ENCODE results near the gene AKT2.

The AKT2 gene

GRCh38 chr19:40208602-40209001, 76.5 kb downstream of the AKT2 start:
- TF ChIP-seq SPI1 (IDR thresholded peaks at IDR 0.05; ENCODE audit: low read depth, low read length), result no peak
- no peak for TF ChIP-seq TAF1 (IDR thresholded peaks at IDR 0.05; ENCODE audit: low read depth, low read length)
- TF ChIP-seq POLR2AphosphoS5 (IDR thresholded peaks at IDR 0.05; ENCODE audit: low read depth, low read length), result no peak
- TF ChIP-seq POLR2A (IDR thresholded peaks at IDR 0.05; ENCODE audit: low read depth, low read length), result no peak
- no peak for TF ChIP-seq PAX5 (IDR thresholded peaks at IDR 0.05; ENCODE audit: insufficient read depth, low read length, severe bottlenecking)
- TF ChIP-seq POU2F2 (IDR thresholded peaks at IDR 0.05; ENCODE audit: low read depth, low read length), result no peak
- DNase-seq (ENCODE audit: insufficient read length, low spot score), result no peak
- FAIRE-seq, result no peak

DNA sequence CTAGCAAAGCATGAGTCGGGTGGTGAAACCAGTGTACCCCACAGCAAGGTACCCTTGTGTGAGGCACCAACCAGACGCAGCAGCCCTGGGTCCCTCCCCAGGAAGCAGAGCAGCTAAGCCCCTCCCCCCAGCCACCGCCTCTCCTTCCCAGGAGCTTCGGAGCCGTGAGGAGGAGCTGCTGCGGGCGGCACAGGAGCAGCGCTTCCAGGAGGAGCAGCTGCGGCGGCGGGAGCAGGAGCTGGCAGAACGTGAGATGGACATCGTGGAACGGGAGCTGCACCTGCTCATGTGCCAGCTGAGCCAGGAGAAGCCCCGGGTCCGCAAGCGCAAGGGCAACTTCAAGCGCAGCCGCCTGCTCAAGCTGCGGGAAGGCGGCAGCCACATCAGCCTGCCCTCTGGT, 79.4 kb downstream of the AKT2 start:
- DNase-seq (ENCODE audit: insufficient read length, low spot score), result no peak

DNA sequence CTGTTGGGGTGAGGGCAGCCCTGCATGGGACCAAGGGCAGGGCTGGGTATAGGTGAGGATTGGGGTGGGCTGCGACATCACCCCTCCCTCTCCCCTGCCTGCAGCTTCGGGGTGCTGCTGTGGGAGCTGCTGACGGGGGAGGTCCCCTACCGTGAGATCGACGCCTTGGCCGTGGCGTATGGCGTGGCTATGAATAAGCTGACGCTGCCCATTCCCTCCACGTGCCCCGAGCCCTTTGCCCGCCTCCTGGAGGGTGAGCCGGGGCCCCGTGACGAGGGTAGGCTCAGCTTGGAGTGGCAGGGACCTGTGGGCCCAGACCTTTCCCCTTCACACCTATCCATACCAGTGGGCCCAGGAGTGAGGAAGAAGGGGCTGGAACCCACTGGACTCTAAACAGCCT, 80.8 kb downstream of the AKT2 start:
- DNase-seq (ENCODE audit: insufficient read length, low spot score) (no peak), FAIRE-seq (no peak)
- TF ChIP-seq POU2F2 (IDR thresholded peaks at IDR 0.05; ENCODE audit: low read depth, low read length), result no peak

More for the DNA sequence above, 79.4 kb downstream of the AKT2 start:
- FAIRE-seq, result no peak
- no peak for TF ChIP-seq TAF1 (IDR thresholded peaks at IDR 0.05; ENCODE audit: low read depth, low read length)
- no peak for TF ChIP-seq SPI1 (IDR thresholded peaks at IDR 0.05; ENCODE audit: low read depth, low read length)
- TF ChIP-seq POLR2A (IDR thresholded peaks at IDR 0.05; ENCODE audit: low read depth, low read length), result no peak
- no peak for TF ChIP-seq POLR2AphosphoS5 (IDR thresholded peaks at IDR 0.05; ENCODE audit: low read depth, low read length)
- no peak for TF ChIP-seq POU2F2 (IDR thresholded peaks at IDR 0.05; ENCODE audit: low read depth, low read length)
- no peak for TF ChIP-seq PAX5 (IDR thresholded peaks at IDR 0.05; ENCODE audit: insufficient read depth, low read length, severe bottlenecking)

- TF ChIP-seq PAX5 (IDR thresholded peaks at IDR 0.05; ENCODE audit: insufficient read depth, low read length, severe bottlenecking) (no peak), POLR2A (IDR thresholded peaks at IDR 0.05; ENCODE audit: low read depth, low read length) (no peak), TAF1 (IDR thresholded peaks at IDR 0.05; ENCODE audit: low read depth, low read length) (no peak), POU2F2 (IDR thresholded peaks at IDR 0.05; ENCODE audit: low read depth, low read length) (no peak), SPI1 (IDR thresholded peaks at IDR 0.05; ENCODE audit: low read depth, low read length) (no peak), POLR2AphosphoS5 (IDR thresholded peaks at IDR 0.05; ENCODE audit: low read depth, low read length) (no peak)
- no peak for FAIRE-seq
- DNase-seq (ENCODE audit: insufficient read length, low spot score), result no peak
These were observed 84.6 kb downstream of the AKT2 start for GRCh38 chr19:40200341-40201099.

GRCh38 chr19:40198272-40198990, 86.7 kb downstream of the AKT2 start:
- TF ChIP-seq POU2F2 (IDR thresholded peaks at IDR 0.05; ENCODE audit: low read depth, low read length) (no peak), POLR2A (IDR thresholded peaks at IDR 0.05; ENCODE audit: low read depth, low read length) (no peak), TAF1 (IDR thresholded peaks at IDR 0.05; ENCODE audit: low read depth, low read length) (no peak), SPI1 (IDR thresholded peaks at IDR 0.05; ENCODE audit: low read depth, low read length) (no peak), POLR2AphosphoS5 (IDR thresholded peaks at IDR 0.05; ENCODE audit: low read depth, low read length) (no peak), PAX5 (IDR thresholded peaks at IDR 0.05; ENCODE audit: insufficient read depth, low read length, severe bottlenecking) (no peak)
- FAIRE-seq, result no peak

GRCh38 chr19:40193587-40193849, 91.6 kb downstream of the AKT2 start:
- TF ChIP-seq SPI1 (IDR thresholded peaks at IDR 0.05; ENCODE audit: low read depth, low read length), result no peak
- TF ChIP-seq POLR2A (IDR thresholded peaks at IDR 0.05; ENCODE audit: low read depth, low read length), result no peak
- TF ChIP-seq TAF1 (IDR thresholded peaks at IDR 0.05; ENCODE audit: low read depth, low read length), result no peak
- no peak for TF ChIP-seq POLR2AphosphoS5 (IDR thresholded peaks at IDR 0.05; ENCODE audit: low read depth, low read length)
- TF ChIP-seq PAX5 (IDR thresholded peaks at IDR 0.05; ENCODE audit: insufficient read depth, low read length, severe bottlenecking), result no peak
- TF ChIP-seq POU2F2 (IDR thresholded peaks at IDR 0.05; ENCODE audit: low read depth, low read length), result no peak
- FAIRE-seq (no peak), DNase-seq (ENCODE audit: insufficient read length, low spot score) (no peak)

More at GRCh38 chr19:40198272-40198990, 86.7 kb downstream of the AKT2 start:
- DNase-seq (ENCODE audit: insufficient read length, low spot score), result no peak

DNA sequence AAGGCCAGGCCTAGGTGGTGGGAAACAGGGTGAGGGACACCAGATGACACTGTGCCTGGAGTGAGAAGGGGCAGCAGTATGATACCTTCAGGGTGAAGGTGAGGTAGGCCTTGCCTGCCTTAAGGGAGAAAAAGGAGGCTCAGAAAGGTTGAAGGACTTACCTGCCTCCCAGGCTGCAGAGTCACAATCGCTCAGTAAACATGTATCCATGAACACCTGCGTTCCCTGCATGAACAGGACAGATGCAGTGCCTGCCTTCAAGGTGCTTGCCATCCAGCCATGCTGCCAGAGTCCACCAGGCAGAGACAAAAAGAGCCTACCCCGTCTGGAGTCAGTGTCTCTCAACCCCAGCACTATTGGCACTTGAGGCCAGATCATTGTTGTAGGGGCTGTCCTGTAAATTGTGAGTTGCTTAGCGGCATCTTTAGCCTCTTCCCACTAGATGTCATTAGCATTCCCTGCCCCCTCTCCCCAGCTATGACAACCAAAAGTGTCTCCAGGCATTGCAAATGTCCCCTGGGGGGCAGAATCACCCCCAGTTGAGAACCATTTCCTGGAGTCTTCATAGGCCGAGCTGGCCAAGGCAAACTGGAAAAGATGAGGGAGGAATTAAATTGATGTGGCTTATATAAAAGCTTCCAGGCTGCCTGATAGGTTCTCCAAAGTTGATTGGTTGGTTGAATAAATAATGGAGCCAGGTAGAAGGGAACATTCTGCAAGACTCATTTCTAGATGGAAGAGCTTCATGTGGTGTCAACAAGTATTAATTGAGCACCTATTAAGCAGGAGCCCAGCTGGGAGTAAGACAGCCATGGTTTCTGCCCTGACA, 92.2 kb downstream of the AKT2 start:
- FAIRE-seq, result no peak
- DNase-seq (ENCODE audit: insufficient read length, low spot score), result no peak
- TF ChIP-seq PAX5 (IDR thresholded peaks at IDR 0.05; ENCODE audit: insufficient read depth, low read length, severe bottlenecking), result no peak
- TF ChIP-seq TAF1 (IDR thresholded peaks at IDR 0.05; ENCODE audit: low read depth, low read length), result no peak
- no peak for TF ChIP-seq POLR2AphosphoS5 (IDR thresholded peaks at IDR 0.05; ENCODE audit: low read depth, low read length)

DNA sequence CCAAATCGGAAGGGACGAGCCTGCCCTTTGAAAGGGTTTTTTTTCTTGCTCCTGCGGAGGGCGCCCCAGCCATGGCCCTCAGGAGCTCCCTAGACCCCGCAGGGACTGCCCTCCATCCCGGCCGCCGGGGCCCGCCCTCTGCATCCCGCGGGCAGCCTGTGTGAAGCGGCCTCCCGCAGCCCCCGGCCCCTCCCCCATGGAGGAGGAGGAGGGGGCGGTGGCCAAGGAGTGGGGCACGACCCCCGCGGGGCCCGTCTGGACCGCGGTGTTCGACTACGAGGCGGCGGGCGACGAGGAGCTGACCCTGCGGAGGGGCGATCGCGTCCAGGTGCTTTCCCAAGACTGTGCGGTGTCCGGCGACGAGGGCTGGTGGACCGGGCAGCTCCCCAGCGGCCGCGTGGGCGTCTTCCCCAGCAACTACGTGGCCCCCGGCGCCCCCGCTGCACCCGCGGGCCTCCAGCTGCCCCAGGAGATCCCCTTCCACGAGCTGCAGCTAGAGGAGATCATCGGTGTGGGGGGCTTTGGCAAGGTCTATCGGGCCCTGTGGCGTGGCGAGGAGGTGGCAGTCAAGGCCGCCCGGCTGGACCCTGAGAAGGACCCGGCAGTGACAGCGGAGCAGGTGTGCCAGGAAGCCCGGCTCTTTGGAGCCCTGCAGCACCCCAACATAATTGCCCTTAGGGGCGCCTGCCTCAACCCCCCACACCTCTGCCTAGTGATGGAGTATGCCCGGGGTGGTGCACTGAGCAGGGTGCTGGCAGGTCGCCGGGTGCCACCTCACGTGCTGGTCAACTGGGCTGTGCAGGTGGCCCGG, 93.1 kb downstream of the AKT2 start:
- no peak for TF ChIP-seq POLR2A (IDR thresholded peaks at IDR 0.05; ENCODE audit: low read depth, low read length)
- TF ChIP-seq TAF1 (IDR thresholded peaks at IDR 0.05; ENCODE audit: low read depth, low read length), result no peak
- no peak for TF ChIP-seq POLR2AphosphoS5 (IDR thresholded peaks at IDR 0.05; ENCODE audit: low read depth, low read length)
- TF ChIP-seq POU2F2 (IDR thresholded peaks at IDR 0.05; ENCODE audit: low read depth, low read length), result no peak
- no peak for TF ChIP-seq PAX5 (IDR thresholded peaks at IDR 0.05; ENCODE audit: insufficient read depth, low read length, severe bottlenecking)
- no peak for TF ChIP-seq SPI1 (IDR thresholded peaks at IDR 0.05; ENCODE audit: low read depth, low read length)
- DNase-seq (ENCODE audit: insufficient read length, low spot score), result peak; percentile 53
- FAIRE-seq, result no peak
